Amygdala (tissue), 56 donors: ENCODE results near the gene CTDNEP1.
"Not testable (repeated sequence)": the region's sequence is repeated elsewhere in the genome, so short reads cannot be mapped to it uniquely, and the experiment has no call there.

Experiments used
- DNase-seq, 56 donors: peaks; one replicate each; lab custom pipeline; 2025; lab: John Stamatoyannopoulos, UW

CTDNEP1 gene

DNA sequence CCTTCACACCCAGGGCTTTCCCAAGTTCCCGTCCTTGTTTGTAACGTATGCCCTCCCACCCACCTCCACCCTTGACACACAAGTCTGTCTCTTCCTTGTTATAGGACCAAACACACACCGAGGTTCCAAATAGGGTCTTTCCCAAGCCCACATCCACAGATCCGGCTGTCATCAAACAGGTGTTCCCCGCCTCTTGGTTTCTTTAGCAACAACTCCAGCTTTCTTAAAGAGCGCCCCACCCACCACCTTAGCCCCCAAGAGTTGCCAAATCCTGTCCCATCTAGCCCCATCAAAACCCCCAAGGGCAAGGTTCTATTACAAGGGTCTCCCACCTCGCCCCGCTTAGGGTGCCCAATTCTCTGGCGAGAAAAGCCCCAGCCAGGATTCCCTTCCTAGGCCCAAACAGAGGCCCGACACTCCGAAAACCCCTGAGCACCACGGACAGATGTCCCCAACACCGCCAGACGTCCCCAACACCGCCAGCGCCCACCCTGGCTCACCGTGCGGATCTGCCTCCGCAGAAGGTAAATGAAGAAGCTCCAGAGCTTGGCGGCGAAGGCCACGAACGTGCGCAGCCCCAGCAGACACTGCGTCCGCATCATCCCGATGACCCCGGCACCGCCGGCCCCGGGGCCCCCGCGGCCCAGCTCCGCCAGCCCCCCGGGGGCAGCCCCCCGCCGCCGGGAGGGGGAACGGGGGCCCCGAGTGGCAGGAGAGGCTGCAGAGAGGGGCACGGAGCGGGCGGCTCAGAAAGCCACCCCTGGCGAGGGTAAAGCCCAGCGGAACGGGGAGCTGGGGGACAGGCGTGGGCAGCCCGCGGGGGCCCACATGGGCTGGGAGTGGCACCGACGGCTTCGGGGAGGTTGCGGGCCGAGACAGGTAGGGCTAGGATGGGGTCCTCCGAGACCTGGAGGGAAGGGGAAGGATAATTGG lies 573 bp downstream of the CTDNEP1 start:
- peak in 1 of 56 donors; percentile 36 for DNase-seq

GRCh38 chr17:7249830-7250229 lies 1.7 kb downstream of the CTDNEP1 start:
- DNase-seq, result no peak

- no peak for DNase-seq
Measured at GRCh38 chr17:7249214-7249613, 2.3 kb downstream of the CTDNEP1 start.

- no peak for DNase-seq
Measured at GRCh38 chr17:7248796-7249195, 2.7 kb downstream of the CTDNEP1 start.

DNA sequence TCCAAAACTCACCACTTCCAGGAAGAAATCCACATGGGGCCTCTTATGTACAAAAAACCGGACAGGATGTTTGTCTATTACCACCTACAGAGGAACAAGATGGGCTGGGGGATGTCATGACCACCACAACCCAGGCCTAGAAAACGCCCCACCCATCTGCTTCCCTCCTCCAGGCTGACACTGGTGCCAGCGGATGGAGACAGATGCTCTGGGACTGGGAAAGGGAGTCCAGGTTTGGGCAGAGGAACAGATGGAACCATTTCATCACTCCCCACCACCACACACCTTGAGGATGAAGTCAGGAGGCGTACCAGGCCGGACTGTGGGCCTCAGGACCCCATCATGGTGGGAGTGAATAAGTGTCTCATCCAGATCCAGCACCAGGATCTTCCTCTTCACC lies 4.8 kb downstream of the CTDNEP1 start:
- no peak for DNase-seq

DNA sequence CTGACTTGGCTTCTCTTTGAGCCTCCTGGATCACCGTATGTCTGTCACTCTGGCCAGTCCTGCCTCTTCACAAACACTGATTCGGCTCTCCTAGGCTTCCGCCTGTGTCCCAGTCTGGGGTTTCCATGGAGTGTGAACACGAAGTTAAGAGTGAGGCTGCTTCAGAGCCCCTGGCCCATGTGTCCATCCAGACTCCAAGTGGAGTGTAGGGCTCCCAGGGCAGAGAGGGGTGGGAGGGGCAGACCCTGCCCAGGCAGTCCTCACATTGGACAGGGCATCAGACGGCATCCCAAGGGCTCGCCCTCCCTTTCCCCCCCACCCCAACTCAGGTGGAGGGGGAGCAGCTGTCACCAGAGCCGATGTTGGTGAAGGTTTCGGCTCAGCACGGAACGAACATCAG lies 7.7 kb downstream of the CTDNEP1 start:
- not testable (repeated sequence) for DNase-seq

DNA sequence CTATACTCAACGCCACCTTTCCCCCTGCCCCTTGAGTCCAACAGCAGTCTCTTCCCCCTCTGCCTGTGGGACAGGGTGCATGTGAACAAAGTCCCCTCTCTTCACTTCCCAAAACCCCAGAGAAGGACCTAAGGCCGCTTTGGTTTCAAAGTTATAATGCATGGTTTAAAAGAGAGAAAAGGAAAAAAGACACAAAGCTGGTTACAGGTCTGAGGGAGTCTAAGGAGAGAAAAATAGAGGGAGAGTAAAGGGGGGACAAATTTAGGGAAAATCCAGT lies 8.1 kb downstream of the CTDNEP1 start:
- no peak for DNase-seq

- DNase-seq, result peak; percentile 41 to 95 (median 88)
Measured at GRCh38 chr17:7242717-7243452, 8.6 kb downstream of the CTDNEP1 start.

GRCh38 chr17:7241783-7242716 lies 9.5 kb downstream of the CTDNEP1 start, which contains the start of gene GABARAP:
Gene GABARAP, minus strand, starts transcription at chr17:7242449. Its CDS starts 119 bp downstream, at chr17:7242330.
- peak in 55 of 56 donors; percentile 52 to 95 (median 90) for DNase-seq

DNA sequence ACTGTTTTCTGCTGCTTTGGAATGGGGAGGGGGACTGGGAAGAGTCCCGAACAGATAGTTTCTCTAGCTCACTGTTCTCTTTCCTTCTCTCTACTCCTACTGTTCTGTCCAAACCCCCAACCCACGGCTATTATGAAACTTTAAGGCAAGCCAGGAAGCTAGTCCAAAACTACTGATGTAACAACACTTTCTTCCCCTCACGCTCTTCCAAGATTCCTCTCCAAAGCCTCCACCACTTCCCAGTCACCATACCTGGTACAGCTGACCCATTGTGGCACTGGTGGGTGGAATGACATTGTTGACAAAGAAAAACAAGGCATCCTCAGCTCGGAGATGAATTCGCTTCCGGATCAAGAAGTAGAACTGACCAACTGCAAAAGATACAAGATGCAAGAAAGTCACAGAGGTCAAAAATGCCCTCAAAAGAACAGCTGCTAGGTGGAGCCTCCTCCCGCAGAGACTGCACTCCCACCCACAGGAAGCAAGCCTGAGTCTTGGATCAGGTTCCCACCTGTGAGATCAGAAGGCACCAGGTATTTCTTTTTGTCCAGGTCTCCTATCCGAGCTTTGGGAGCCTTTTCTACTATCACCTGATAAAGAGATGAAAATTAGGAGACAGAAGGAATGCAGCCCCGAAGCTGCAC lies 10.3 kb downstream of the CTDNEP1 start:
- DNase-seq, result no peak

DNA sequence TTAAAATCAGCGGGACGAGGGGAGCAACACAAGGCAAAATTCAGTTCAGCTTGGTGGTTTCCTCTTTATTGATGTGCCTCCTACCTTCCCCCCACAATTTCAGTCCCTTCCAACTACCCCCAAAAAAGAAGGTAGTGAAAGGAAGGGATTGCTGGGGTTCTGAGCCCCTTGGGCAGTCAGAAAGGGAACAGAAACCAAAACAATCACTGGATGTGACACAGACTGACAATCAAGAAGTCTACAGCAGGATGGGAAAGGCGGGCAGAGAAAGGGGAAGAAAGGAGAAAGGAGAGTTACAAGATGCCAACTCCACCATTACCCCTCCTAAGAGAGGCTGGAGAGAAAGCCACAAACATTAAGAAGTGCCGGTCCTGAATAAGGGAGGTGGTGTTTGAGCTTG lies 11.2 kb downstream of the CTDNEP1 start:
- no peak for DNase-seq

GRCh38 chr17:7239091-7240027 lies 12.2 kb downstream of the CTDNEP1 start, which contains the start of gene PHF23:
Gene PHF23, minus strand, starts transcription at chr17:7239457. Its CDS starts 178 bp downstream, at chr17:7239279.
- DNase-seq, result peak; percentile 60 to 100 (median 99)

DNA sequence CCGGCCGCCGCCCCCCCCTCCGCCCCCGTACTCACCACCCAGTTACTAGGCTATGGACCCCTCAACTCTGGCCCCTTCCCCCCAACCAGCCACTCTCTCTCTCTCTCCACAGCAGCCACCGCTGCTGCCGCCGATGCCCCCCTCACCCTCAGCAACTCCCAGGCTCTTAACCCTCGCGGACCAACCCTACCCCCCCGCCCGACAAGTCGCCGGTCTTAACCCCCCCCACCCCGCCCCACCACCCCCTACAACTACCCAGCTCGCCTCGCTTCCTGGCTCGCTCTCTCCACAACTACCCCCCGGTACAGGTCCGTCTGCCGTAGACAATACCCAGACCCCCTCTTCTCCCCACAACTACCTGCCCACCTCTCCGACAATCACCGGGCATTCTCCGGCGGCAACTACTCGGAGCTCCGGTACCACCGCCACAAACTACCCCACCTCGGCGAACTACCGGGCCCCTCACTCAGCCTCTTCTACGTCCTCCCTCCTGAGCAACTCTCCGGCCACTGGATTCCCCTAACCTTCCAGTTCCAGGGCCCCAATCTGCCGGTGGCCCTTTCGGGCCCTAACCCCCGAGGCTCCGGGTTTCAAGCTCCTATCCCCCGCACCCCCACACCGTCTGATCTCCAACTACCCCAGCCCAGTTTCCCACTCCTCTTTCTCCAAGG lies 13.0 kb downstream of the CTDNEP1 start:
- DNase-seq, result peak in 5 of 56 donors; percentile 47 to 66 (median 51)

DNA sequence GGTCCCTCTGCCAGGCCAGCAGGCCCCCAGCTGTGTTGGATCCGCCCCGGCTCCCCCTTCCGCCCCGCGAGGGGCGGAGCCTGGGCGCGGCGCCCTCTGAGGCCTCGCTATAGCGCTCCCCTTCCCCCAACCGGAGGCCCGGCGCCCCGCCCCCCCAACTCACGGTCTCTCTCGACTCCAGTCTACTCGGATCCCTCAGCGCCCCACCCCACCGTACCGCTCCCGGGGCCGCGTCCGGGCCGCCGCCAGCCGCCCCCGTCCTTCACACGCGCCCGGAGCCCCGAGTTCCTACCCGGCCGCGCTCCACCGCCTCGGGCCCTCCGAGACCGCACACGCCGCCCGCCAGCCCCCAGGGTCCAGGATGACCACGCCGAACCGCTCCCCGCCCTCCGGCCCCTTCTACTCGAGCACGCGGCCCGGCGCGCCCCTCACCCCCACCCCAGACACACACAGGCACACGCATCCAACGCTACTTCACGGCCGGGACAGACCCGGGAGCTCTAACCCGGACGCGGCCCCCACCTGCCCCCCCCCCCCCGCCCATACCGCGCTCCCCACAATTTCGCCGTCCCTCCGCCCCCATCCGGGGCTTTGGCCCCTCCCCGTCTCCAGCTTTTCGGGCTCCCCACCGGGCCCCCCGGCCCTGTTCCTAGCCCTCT lies 13.6 kb downstream of the CTDNEP1 start:
- peak in 35 of 56 donors; percentile 23 to 80 (median 48) for DNase-seq

- no peak for DNase-seq
Measured at GRCh38 chr17:7237266-7237760, 14.2 kb downstream of the CTDNEP1 start.

DNA sequence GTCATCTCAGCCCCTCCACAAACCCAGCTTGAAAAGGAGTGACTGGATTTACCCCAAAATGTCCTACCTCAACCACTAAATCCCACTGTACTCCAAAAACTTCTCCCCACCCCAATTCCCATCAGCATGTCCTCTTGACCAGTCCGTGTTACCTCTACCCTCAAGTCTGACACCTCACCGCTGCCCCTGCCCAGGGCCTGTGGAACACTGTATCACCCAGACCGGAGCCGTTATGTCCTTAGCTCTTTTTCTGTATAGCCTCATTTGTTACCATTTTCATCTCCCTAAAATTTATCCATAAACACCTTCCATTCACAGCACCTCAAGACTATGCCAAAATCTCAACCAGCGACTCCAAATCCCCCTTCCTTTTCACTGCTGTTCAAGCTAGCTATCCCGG lies 14.7 kb downstream of the CTDNEP1 start:
- no peak for DNase-seq
